ENCODE results near the gene SLC22A4. TPM values are rescaled to one million over a fixed set of nuclear protein-coding genes. Genes with fewer than 3 reads are reported as not detected.

Gene SLC22A4
- total and polyA plus RNA-seq, 2 donors: 0.66 to 3.0 TPM

GRCh38 chr5:132280371-132281240 lies 13.6 kb upstream of the SLC22A4 start:
- Histone ChIP-seq H3K4me3 (ENCODE audit: low read length in 2 of 2) (no peak overlapping the region), H3K36me3 (ENCODE audit: control insufficient read depth in 2 of 2, insufficient read depth in 2 of 2, low read length in 1 of 2) (no peaks in the 10 kb centered on the region), H3K9me3 (ENCODE audit: control insufficient read depth in 2 of 2, insufficient read depth in 1 of 2, low read length in 1 of 2) (no peaks in the 10 kb centered on the region), H3K27ac (ENCODE audit: low read depth in 1 of 2, low read length in 1 of 2) (no peak overlapping the region), H3K4me1 (ENCODE audit: control insufficient read depth in 2 of 2, insufficient read depth in 2 of 2, low read length in 2 of 2) (no peaks in the 10 kb centered on the region), H3K27me3 (ENCODE audit: control insufficient read depth in 2 of 2, insufficient read depth in 1 of 2, low read length in 1 of 2) (no peaks in the 10 kb centered on the region)
- no peak for DNase-seq (ENCODE audit: low read depth in 6 of 9, low spot score in 9 of 9)
- 93% methylated on average over 5 of the region's 5 CpGs for WGBS

GRCh38 chr5:132281856-132282614 lies 12.2 kb upstream of the SLC22A4 start:
- no peaks in the 10 kb centered on the region for H3K9me3 ChIP-seq (ENCODE audit: control insufficient read depth in 2 of 2, insufficient read depth in 1 of 2, low read length in 1 of 2)
- 97% methylated on average over 9 of the region's 9 CpGs for WGBS
- H3K27me3 ChIP-seq (ENCODE audit: control insufficient read depth in 2 of 2, insufficient read depth in 1 of 2, low read length in 1 of 2): no peaks in the 10 kb centered on the region
- H3K4me3 ChIP-seq (ENCODE audit: low read length in 2 of 2): no peak overlapping the region
- H3K4me1 ChIP-seq (ENCODE audit: control insufficient read depth in 2 of 2, insufficient read depth in 2 of 2, low read length in 2 of 2): no peaks in the 10 kb centered on the region
- H3K36me3 ChIP-seq (ENCODE audit: control insufficient read depth in 2 of 2, insufficient read depth in 2 of 2, low read length in 1 of 2): no peaks in the 10 kb centered on the region
- no peak for DNase-seq (ENCODE audit: low read depth in 6 of 9, low spot score in 9 of 9)
- no peak overlapping the region for H3K27ac ChIP-seq (ENCODE audit: low read depth in 1 of 2, low read length in 1 of 2)

- no peaks in the 10 kb centered on the region for H3K36me3 ChIP-seq (ENCODE audit: control insufficient read depth in 2 of 2, insufficient read depth in 2 of 2, low read length in 1 of 2)
- WGBS: 91% methylated on average over 5 of the region's 5 CpGs
- H3K4me3 ChIP-seq (ENCODE audit: low read length in 2 of 2): no peak overlapping the region
- no peaks in the 10 kb centered on the region for H3K9me3 ChIP-seq (ENCODE audit: control insufficient read depth in 2 of 2, insufficient read depth in 1 of 2, low read length in 1 of 2)
- no peaks in the 10 kb centered on the region for H3K27me3 ChIP-seq (ENCODE audit: control insufficient read depth in 2 of 2, insufficient read depth in 1 of 2, low read length in 1 of 2)
- no peak for DNase-seq (ENCODE audit: low read depth in 6 of 9, low spot score in 9 of 9)
- H3K27ac ChIP-seq (ENCODE audit: low read depth in 1 of 2, low read length in 1 of 2): no peak overlapping the region
- H3K4me1 ChIP-seq (ENCODE audit: control insufficient read depth in 2 of 2, insufficient read depth in 2 of 2, low read length in 2 of 2): no peaks in the 10 kb centered on the region
These were observed 10.7 kb upstream of the SLC22A4 start for GRCh38 chr5:132283423-132284043.

- Histone ChIP-seq H3K4me1 (ENCODE audit: control insufficient read depth in 2 of 2, insufficient read depth in 2 of 2, low read length in 2 of 2) (peaks cover 3 to 11% of the 10 kb centered on the region in 2 donors), H3K27me3 (ENCODE audit: control insufficient read depth in 2 of 2, insufficient read depth in 1 of 2, low read length in 1 of 2) (peaks cover 0 to 32% of the 10 kb centered on the region in 2 donors), H3K27ac (ENCODE audit: low read depth in 1 of 2, low read length in 1 of 2) (no peak overlapping the region), H3K36me3 (ENCODE audit: control insufficient read depth in 2 of 2, insufficient read depth in 2 of 2, low read length in 1 of 2) (no peaks in the 10 kb centered on the region), H3K9me3 (ENCODE audit: control insufficient read depth in 2 of 2, insufficient read depth in 1 of 2, low read length in 1 of 2) (no peaks in the 10 kb centered on the region), H3K4me3 (ENCODE audit: low read length in 2 of 2) (no peak overlapping the region)
- DNase-seq (ENCODE audit: low read depth in 6 of 9, low spot score in 9 of 9): no peak
- WGBS: 96% methylated on average over 3 of the region's 3 CpGs
These were observed 5.1 kb upstream of the SLC22A4 start for GRCh38 chr5:132289097-132289496.

- WGBS: 98% methylated on average over 2 of the region's 2 CpGs
- no peak overlapping the region for H3K4me3 ChIP-seq (ENCODE audit: low read length in 2 of 2)
These were observed 3.2 kb upstream of the SLC22A4 start for GRCh38 chr5:132291026-132291425.

GRCh38 chr5:132293066-132293991 lies 865 bp upstream of the SLC22A4 start:
- peaks cover 3 to 66% of the 10 kb centered on the region in 2 donors for H3K27me3 ChIP-seq (ENCODE audit: control insufficient read depth in 2 of 2, insufficient read depth in 1 of 2, low read length in 1 of 2)
- no peaks in the 10 kb centered on the region for H3K36me3 ChIP-seq (ENCODE audit: control insufficient read depth in 2 of 2, insufficient read depth in 2 of 2, low read length in 1 of 2)
- H3K4me1 ChIP-seq (ENCODE audit: control insufficient read depth in 2 of 2, insufficient read depth in 2 of 2, low read length in 2 of 2): peaks cover 3 to 25% of the 10 kb centered on the region in 2 donors
- DNase-seq (ENCODE audit: low read depth in 6 of 9, low spot score in 9 of 9): peak in 7 of 9 donors; percentile 6 to 55 (median 26)
- H3K9me3 ChIP-seq (ENCODE audit: control insufficient read depth in 2 of 2, insufficient read depth in 1 of 2, low read length in 1 of 2): no peaks in the 10 kb centered on the region
- H3K27ac ChIP-seq (ENCODE audit: low read depth in 1 of 2, low read length in 1 of 2): peak overlapping the region; percentile 72 to 89
- 3% methylated on average over 50 of the region's 50 CpGs for WGBS
- H3K4me3 ChIP-seq (ENCODE audit: low read length in 2 of 2): peak overlapping the region; percentile 57 to 58

More at GRCh38 chr5:132291026-132291425, 3.2 kb upstream of the SLC22A4 start:
- no peaks in the 10 kb centered on the region for H3K9me3 ChIP-seq (ENCODE audit: control insufficient read depth in 2 of 2, insufficient read depth in 1 of 2, low read length in 1 of 2)
- peaks cover 3 to 25% of the 10 kb centered on the region in 2 donors for H3K4me1 ChIP-seq (ENCODE audit: control insufficient read depth in 2 of 2, insufficient read depth in 2 of 2, low read length in 2 of 2)
- no peak for DNase-seq (ENCODE audit: low read depth in 6 of 9, low spot score in 9 of 9)
- H3K36me3 ChIP-seq (ENCODE audit: control insufficient read depth in 2 of 2, insufficient read depth in 2 of 2, low read length in 1 of 2): no peaks in the 10 kb centered on the region
- peaks cover 3 to 51% of the 10 kb centered on the region in 2 donors for H3K27me3 ChIP-seq (ENCODE audit: control insufficient read depth in 2 of 2, insufficient read depth in 1 of 2, low read length in 1 of 2)
- no peak overlapping the region for H3K27ac ChIP-seq (ENCODE audit: low read depth in 1 of 2, low read length in 1 of 2)

GRCh38 chr5:132294728-132295504 lies 722 bp downstream of the SLC22A4 start:
- WGBS: 1% methylated on average over 50 of the region's 50 CpGs
- H3K27ac ChIP-seq (ENCODE audit: low read depth in 1 of 2, low read length in 1 of 2): no peak overlapping the region

More at GRCh38 chr5:132294728-132295504, 722 bp downstream of the SLC22A4 start:
- Histone ChIP-seq H3K36me3 (ENCODE audit: control insufficient read depth in 2 of 2, insufficient read depth in 2 of 2, low read length in 1 of 2) (no peaks in the 10 kb centered on the region), H3K4me3 (ENCODE audit: low read length in 2 of 2) (peak overlapping the region; percentile 57 to 58), H3K27me3 (ENCODE audit: control insufficient read depth in 2 of 2, insufficient read depth in 1 of 2, low read length in 1 of 2) (peaks cover 3 to 68% of the 10 kb centered on the region in 2 donors), H3K4me1 (ENCODE audit: control insufficient read depth in 2 of 2, insufficient read depth in 2 of 2, low read length in 2 of 2) (peaks cover 3 to 25% of the 10 kb centered on the region in 2 donors), H3K9me3 (ENCODE audit: control insufficient read depth in 2 of 2, insufficient read depth in 1 of 2, low read length in 1 of 2) (no peaks in the 10 kb centered on the region)
- peak in 1 of 9 donors; percentile 23 for DNase-seq (ENCODE audit: low read depth in 6 of 9, low spot score in 9 of 9)

Measured in thymus (tissue), 11 donors.